GM19023 (cell line): ENCODE results near the gene COL5A3.
"Not testable (repeated sequence)": the region's sequence is repeated elsewhere in the genome, so short reads cannot be mapped to it uniquely, and the experiment has no call there.

ENCODE experiments used
- ATAC-seq: cut with Tn5 transposase; IDR thresholded peaks from one replicate; pipeline ENCODE4 v1.9.1; 2021; ENCODE audit warnings: mild to moderate bottlenecking, moderate library complexity; ENCODE audit not compliant: unreplicated experiment

Gene COL5A3

DNA sequence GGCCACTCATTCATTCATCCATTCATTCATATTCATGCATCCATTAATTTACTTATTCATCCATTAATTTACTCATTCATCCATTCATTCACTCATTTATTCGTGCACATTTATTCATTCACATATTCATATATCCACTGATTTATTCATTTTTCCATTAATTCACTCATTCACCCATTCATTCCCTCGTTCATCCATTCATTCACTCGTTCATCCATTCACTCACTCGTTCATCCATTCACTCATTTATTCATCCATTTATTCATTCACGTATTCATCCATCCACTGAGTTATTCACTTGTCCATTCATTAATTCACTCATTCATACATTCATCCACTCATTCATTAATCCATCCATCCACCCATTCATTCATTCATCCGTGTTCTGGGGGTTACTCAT lies 38.2 kb downstream of the COL5A3 start:
- ATAC-seq: no peak

DNA sequence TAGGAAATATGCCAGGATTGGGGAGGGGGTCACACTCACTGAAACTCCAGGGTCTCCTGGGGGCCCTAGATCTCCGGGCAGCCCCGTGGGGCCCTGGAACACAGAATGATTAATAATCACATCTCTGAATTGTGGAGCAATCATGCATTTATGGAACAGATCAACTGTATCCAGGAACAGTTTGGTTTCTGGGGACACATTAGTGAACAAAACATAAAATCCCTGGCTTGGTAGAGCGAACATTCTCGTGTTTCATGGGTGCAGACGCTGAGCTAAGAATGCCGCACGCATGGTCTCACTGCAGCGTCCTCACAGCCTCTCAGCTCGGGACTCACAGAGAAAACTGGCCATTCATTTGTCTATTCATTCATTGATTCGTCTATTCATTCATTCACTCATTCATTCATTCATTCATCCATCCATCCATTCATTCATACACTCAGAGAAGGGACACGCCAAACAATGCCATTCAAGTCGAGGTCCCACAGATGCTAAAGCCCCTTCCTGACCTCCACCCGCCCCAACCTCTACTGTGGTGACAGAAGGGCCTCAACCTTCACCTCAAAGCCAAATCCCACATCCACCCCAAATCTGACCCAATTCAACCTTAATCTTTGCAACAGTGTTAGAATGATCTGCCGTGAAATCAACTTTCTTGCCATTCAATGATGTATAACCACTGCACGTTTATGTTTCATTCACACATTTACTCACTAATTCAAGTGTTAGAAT lies 39.0 kb downstream of the COL5A3 start:
- no peak for ATAC-seq

DNA sequence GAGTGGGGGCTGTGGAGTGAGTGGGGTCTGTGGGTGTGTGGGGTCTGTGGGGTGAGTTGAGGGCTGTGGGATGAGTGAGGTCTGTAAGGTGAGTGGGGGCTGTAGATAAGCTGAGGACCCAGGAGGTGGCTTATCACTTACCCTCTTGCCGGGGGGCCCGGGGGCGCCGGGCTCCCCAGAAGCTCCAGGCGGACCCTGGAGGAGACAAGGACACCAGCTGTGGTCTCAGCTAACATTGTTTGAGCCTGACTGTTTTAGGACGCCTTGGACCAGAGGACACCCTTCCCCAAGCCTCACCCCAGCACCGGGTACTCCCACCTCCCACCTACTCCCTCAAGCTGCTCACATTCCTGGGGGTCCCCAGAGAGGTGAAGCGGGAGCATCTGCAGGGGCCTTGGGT lies 39.8 kb downstream of the COL5A3 start:
- ATAC-seq: no peak

DNA sequence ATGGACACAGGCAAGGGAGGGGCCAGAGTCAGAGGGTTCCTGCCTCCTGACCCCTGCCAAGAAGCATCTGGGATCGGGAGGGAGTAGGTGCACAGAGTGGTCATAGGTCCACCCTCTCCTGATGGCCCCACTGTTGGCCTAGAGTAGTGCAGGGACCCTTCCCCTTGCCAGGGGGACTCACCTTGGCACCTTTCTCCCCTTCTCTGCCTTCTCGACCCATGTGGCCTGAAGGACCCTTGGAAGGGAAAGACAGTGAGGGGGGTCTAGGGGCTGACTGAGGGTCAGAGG lies 40.7 kb downstream of the COL5A3 start:
- ATAC-seq: no peak

DNA sequence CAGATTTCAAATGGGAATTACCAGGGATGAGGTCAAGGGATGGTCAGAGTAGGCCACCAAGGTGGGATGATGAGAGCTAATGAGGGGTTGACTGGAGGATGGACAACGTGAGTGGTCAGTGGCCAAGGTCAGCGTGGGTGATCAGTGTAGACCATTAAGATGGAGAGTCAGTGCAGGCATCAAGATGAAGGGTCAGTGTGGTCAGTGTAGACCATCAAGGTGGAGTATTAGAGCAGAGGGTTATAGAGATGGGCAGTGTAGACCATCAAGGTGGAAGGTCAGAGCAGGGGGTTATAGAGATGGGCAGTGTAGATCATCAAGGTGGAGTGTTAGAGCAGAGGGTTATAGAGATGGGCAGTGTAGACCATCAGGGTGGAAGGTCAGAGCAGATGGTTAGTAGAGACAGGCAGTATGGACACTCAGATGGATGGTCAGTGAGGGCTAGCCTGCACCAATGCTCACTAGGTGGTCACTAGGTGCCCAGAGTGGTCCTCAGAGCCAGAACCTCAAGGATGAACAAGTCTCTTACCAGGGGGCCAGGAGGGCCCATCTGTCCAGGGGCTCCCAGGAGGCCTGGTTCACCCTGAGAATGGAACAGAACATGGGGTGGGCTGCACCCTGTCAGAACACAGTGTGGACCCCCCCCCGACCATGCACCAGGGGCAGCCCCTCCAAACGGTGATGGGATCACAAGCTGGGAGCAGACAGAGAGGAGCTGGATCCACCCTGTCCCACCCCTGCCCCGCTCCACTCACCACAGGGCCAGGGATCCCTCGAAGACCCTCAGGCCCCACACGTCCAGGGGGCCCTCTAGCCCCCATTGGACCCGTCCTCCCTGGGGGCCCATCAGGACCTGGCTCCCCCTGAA lies 41.2 kb downstream of the COL5A3 start:
- no peak for ATAC-seq

DNA sequence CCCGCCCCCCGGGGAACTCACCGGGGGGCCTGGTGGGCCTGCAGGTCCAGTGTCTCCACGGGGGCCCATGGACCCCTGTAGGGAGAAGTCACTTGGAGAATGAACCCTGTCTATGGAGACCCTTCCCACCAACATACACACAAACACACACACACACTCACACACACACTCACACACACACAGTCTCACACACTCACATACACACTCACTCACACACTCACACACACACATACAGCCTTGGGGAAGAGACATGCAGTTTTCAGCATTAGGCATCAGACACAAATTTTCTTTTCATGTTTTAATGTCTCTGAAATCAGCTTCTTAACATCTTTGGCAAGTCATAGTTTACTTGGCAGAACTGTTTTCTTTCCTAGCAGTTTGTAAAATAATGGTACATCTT lies 43.0 kb downstream of the COL5A3 start:
- no peak for ATAC-seq

DNA sequence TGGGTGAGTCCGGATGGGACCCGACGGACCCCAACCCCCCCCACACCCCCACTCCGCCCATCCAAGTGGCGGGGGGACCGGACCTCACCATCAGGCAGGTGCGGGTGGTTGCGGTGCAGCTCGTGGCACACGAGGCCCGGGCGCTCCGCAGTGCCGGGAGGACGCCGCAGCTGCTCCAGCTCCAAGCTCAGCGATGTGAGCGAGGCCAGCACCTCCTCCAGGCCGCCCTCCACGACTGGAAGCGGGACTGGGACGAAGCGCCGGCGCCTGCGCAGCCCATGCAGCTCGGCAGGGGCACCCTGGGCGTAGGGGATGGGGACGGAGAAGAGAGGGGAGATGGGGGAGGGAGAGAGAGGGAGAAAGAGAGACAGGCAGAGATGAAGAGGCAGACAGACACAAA lies 43.9 kb downstream of the COL5A3 start:
- no peak for ATAC-seq

DNA sequence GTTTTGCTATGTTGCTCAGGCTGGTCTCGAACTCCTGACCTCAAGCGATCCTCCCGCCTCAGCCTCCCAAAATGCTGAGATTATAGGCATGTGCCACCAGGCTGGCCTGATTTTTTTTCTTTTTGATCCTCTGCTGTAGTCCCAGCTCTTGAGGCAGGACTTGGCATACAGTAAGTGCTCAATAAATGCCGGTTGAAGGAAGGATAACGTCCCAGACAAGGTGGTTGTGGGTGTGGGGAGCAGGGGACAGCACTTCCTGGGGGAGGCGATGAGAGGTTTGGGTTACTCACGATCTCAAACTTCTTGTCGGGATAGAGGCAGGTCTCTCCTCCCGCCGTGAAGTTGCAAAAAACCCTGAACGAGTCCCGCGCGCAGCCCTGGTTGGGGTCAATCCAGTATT lies 44.3 kb downstream of the COL5A3 start:
- no peak for ATAC-seq

DNA sequence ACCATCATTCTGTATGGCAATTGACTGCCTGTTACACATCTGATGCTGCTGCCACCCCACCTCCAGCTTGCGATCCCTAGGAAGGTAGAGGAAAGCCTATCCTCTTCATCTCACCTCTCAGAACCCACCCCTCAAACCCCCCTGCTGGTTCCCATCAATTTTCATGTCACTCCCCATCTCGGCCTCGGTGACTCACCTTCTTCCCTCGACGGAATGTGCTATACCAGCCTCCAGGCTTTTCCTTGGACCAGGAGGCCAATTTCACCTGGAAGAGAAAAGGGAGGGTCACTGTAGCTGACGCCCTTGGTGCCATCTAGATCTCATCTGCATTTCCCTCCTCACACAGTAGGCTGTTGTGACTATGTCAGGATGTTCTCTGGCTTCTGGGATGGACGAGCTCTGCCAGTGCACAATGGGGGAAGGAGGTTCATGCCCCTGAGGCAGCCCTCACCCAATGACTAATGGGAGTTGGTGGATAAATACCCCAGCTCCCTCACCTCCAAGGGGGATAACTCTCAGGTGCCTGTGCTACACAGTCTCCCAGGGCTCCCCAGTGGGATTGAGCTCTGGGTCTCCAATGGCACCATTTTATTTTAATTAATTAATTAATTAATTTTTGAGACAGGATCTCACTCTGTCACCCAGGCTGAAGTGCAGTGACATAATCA lies 47.5 kb downstream of the COL5A3 start:
- no peak for ATAC-seq

DNA sequence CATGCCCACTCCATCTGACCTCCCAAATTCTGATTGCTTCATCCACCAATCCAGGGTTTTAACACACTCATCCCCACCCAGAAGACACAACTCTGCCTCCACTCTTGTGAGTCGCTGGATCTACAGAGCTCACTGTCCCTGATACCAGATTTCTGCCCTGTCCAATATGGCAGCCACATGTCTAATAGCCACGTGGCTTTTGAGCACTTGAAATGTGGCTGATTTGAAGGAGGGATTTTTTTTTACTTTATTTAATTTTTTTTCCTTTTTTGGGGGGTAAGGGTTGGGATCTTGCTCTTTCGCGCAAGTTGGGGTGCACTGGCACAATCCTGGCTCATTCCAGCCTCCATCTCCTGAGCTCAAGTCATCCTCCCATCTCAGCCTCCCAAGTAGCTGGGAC lies 49.2 kb downstream of the COL5A3 start:
- no peak for ATAC-seq

DNA sequence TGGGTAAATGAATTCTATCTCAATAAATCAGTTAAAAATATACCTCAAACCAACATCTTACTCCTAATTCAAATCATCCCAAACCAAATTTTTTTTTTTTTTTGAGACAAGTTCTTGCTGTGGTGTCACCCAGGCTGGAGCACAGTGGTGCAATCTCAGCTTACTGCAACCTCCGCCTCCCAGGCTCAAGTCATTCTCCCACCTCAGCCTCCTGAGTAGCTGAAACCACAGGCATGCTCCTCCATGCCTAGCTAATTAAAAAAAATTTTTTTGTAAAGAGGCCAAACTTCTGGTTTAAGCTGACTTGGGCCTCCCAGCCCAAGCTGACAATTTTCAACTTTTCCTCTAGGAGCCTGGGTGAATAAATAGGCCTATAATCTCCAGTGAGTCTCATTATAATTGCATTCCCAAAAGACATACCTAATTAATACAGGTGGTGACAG lies 51.9 kb downstream of the COL5A3 start:
- ATAC-seq: no peak

DNA sequence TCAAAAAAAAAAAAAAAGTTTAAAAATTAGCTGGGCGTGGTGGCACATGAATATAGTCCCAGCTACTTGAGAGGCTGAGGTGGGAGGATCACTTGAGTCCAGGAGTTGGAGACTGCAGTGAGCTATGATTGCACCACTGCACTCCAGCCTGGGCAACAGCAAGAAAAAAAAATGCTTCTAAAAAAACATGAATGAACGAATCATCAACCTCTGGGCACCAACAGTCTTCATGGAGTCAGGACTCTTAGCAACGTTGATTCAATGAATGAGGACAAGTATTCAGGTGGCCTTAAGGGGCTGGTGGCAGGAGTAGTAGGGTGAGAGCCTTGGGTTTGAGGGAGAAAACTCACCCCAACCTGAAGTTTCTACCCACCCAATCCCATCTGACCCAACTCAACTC lies 53.3 kb downstream of the COL5A3 start:
- ATAC-seq: no peak

DNA sequence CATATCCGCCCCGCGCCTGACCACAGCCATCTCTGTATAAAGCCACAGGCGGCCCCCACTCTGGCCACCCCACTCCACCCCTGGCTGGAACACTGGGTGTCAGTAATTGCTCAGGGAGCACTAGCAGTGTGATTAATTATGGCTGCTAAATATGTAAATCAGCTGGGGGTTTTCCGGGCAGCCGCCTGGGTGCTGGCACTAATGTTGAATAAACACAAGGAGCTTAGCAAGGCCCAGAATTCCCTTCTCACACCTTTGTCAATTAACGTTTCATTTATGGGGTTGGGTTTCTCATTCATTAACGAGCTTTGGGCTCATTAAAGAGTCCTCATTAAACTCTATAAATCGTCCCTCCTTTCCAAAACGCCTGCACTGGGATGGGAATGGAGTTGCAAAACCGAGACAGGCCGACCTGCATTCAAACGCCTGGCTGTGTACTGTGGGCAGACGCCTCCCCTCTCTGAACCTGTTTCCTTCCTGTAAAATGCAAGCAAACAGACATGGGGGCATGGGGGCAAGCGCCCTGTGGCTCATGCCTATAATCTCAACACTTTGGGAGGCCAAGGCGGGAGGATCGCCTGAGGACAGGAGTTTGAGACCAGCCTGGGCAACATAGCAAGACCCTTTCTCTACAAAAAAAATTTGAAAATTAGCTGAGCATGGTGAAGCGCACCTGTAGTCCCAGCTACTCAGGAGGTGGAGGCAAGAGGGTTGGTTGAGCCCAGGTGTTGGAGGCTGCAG lies 56.3 kb downstream of the COL5A3 start:
- no peak for ATAC-seq

DNA sequence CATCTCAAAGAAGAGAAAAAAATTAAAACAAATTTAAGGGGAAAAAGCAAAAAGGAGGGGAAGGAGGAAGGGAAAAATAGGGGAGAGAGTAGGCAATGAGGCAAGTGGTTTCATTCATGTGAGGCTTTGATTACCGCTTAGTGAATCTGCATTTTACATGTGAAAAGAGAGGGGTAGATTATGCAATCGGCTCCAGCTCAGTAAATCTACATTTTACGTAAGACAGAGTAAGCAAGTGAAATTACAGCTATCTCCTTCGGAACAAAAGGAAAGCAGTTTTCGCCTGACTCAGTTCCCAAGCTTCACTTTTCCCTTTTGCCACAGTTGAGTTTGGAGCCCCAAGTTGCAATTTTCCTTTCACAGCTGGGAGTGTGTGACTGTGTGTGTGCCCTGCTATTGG lies 58.0 kb downstream of the COL5A3 start:
- ATAC-seq: no peak

DNA sequence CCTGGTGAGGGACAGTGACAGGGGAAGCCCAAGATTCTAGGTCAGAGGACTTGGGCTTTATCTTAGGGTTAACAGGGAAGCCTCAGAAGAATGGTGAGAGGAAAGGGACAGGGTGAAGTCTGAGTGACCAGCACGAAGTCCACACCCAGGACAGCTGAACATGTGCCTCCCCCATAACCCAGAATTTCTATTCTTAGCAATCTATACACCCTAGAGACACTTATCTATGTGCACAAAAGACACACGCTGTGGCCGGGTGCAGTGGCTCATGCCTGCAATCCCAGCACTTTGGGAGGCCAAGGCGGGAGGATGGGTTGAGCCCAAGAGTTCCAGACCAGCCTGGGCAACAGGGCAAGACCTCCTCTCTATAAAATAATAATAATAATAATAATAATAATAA lies 62.9 kb downstream of the COL5A3 start:
- ATAC-seq: no peak

DNA sequence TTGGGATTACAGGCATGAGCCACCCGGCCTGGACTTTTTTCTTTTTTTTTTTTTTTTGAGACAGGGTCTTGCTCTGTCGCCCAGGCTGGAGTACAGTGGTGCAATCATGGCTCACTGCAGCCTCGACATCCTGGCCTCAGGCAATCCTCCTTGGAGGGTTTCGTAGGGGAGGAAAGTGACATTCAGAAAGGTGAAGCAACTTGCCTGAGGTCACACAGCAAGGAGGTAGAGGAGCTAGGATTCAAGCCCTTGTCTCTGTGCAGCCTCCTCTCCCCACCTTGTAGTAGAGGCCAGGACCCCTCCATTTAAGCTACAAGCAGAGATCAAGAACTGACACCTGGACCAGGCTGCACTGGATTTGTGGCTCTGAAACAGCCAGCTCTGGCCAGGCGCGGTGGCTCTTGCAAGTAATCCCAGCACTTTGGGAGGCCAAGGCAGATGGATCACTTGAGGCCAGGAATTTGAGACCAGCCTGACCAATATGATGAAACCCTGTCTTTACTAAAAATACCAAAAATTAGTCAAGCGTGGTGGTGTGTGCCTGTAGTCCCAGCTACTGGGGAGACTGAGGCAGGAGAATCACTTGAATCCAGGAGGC lies 63.7 kb downstream of the COL5A3 start:
- ATAC-seq: not testable (repeated sequence)

DNA sequence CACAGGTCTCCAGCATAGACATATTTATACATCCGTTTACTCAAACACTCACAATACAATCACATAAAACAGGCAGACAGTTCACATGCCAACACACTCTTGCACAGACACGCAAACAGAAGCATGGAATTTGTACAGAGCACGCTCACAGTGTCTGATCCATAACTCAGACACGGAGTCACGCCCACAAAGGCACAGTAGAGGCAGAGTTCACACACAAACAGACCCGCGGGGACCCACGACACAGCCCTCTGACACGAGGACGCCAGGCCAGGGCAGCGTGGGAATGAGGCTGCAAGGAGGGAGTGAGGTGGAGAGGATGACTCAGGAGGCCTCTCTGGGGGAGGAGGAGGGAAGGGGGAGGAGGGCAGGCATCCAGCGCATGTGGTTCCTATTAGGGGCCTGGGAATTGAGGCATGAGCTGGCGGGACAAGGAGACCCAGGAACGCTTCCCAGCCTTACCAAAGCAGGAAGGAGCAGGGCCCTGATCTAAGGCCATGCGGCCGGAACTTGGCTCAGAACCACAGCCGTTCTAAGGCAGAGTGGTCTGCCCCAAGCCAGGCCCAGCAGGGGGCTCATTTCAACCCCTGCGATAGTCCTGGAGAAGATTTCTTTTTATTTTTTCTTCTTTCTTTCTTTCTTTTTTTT lies 64.9 kb downstream of the COL5A3 start:
- no peak for ATAC-seq

DNA sequence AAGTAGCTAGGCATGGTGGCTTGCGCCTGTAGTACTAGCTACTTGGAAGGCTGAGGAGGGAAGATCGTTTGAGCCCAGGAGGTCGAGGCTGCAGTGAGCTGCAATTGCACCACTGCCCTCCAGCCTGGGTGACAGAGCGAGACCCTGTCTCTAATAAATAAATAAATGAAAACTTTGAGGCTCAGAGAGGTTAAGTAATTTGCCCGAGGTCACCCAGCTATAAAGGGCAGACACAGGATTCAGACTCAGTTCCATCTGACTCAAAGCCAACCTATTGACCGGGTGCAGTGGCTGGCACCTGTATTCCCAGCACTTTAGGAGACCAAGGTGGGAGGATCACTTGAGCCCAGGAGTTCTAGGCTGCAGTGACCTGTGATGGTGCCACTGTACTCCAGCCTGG lies 66.6 kb downstream of the COL5A3 start:
- ATAC-seq: no peak

DNA sequence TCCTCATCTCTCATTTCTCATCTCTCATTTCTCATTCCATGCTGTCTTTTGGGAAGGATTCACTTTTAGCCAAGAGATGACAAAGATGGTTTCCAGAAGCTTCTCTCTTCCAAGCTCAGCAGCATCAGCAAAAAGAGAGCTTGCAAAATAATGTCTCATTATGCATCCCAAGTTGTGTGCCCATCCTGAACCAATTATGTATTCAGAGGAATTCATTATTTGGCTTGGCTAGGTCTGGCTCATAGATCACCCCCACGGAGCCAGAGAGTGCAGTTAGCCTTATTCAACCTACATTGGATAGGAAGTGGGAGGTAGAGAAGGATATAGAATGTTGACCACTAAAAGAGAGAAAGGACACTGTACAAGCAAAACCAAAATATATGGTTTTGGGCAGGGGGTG lies 68.6 kb downstream of the COL5A3 start:
- ATAC-seq: no peak

DNA sequence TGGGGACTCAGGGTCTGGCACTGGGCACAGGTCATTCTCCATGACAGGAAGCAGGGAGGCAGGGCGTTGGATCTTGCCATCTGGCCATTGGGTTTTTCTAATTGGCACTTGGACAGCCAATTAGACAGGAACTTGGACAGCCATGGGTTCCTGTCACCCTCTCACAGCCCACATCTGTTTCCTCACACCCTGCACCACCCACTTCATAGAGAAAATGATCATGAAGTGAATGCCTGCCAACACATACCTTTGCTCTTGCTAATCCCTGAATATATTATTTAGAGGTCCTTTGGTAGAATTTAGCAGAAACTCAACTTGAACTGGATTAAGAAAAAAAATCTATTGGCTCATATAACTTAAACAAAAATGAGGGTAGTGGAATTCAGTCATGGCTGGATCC lies 69.1 kb downstream of the COL5A3 start:
- ATAC-seq: no peak
